Muscle of arm (tissue), 12 donors: ENCODE results near the gene PMFBP1. TPM values are rescaled to one million over a fixed set of nuclear protein-coding genes. Genes with fewer than 3 reads are reported as not detected.

Source experiments
- DNase-seq: peaks from one replicate; pipeline ENCODE4 v3.0.0-alpha.2; 2013
- polyA plus RNA-seq, 12 donors: library from polyadenylated mRNA; unstranded; fragments of 120-200 nt; gene quantifications; one replicate each; pipeline ENCODE4 v1.2.1, GENCODE V29; 2013; ENCODE audit not compliant: insufficient read length in 12 of 12

PMFBP1 gene
- polyA plus RNA-seq, 12 donors = 0.58 to 5.0 (median 1.9) TPM; not detected in 2

DNA sequence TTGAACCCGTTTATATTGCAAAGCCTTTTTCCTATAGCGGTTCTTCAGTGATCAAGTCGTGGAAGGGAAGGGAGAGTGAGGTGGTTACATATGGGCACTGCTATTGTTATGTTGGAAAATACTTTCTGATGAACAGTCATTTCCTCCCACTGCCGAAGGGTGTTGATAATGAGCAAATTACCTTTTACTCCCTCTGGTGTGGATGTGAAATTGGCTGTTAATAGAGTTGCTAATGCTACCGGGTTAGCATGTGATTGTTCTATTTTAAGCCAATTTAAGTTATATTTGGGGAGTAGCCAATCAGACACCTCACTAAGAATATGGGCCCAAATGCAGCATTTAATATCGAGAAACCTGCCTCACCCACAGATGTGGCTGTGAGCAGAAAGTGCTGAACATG is 15.6 kb upstream of the PMFBP1 start:
- no peak for DNase-seq

DNA sequence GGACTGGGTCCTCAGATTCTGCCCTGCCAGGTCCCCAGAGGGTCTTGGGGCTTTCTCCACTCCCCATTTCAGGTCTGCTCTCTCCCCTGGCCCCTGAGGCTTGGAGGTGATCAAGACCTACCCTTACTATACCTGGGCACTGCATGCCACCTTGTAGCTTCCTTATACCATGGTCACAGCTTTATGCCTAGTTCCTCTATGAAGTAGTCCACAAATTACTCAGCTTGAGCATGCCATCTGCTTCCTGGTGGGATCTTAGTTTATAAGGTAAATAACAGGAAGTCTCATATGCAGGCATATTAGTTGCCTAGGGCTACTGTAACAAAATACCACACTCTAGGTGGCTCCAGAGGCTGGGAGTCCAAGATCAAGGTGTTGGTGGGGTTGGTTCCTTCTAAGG is 11.0 kb upstream of the PMFBP1 start:
- DNase-seq = no peak

DNA sequence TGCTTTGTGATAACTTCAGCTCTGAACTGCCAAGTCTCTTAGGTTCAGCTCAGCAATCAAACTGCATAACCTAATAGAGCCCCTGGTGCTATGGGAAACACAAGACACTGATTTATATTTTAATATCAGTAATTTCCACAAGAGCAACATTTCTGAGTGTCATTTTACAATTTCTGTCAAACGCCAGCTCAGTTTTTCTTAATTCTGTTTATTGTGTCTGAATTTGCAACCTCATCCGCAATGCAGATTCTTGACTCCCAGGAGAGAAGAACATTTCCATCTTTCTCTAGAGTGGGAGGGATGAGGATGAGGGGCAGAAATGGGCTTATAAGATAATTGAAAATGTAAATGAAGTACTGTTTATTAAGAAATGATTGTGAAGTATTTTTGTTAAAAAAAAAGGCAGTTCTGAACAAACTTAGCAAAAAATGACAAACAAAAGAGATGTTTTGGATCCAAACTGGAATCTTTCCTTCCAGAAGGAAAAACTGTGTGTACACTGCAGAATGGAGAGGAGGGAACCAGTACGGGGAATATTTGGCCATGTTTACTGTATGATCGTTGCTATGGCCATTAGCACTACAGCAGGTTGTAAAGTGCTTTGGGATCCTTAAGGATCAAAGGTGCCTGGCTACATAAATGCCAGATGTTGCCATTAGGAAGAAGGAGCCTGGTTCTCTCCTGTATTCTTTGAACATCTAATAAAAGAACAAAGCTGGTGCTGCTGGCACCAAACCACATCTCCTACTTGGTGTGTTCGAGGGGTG is 7.4 kb upstream of the PMFBP1 start:
- DNase-seq = peak; percentile 48

DNA sequence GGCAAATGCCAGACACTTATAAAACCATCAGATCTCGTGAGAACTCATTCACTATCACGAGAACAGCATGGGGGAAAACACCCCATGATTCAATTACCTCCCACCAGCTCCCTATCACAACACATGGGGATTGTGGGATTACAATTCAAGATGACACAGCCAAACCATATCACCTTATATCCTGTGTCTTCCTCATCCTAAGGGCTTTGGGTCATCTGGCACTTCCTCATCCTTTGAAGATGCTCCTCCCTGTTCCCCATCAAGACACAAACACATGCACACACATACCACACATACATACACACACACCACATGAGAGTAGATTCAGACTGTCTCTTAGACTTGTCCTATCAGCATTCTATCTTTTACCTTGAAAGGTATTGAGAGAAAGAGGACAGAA is 2.8 kb upstream of the PMFBP1 start:
- no peak for DNase-seq

DNA sequence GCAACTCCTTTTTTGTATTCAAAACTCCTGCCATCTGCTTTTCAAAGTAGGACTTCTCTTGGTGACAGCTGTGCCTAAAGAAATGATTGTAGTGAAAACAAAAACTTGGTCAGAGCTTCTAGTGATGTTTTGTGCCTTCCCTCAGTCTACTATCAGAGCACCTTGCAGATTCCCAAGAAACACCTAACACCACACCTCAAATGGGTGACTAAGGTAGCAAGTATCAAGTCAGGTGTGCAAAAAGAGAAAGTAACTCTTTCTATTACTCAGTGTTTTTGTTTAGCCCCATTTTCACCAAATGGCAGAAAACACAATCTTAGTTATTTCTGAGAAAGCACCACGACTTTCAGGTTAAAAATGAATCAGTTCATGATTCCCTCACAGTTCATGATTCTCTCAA is 2.0 kb upstream of the PMFBP1 start:
- DNase-seq = no peak

DNA sequence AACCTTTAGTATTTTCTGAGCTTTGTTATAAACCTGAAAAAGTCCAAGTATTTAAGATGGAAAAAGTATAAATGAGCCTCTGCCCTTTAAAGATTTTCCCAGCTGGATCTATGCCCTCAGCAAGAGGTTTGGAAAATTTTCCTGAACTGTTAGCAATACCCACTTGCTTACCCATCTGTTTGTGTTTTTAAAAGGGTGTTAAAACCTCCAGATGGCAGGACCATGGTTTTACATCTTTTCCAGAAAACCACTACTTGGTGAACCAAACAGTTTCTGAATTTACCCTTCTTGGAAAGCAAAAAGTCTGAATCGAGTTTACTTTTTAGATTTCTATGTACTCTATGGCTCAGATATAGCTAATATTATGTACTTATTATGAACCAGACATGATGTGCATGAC is 719 bp downstream of the PMFBP1 start:
- DNase-seq = no peak

DNA sequence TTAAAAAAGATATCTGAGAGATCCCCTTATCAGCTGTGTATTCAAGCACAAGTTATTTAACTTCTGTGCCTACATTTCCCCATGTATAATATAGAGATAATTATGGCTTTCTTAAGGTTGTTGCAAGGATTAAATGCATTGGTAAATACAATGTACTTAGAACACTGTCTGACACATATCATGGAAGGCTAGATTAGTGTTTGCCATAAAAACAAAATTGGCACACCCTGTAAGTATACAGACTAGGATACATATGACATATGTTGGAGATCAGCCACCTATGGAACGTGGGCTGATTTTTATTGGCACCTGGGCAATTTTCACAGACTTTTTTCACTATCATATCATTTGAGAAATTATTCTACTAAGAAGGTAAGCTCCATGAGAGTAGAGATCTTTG is 2.2 kb downstream of the PMFBP1 start:
- no peak for DNase-seq

DNA sequence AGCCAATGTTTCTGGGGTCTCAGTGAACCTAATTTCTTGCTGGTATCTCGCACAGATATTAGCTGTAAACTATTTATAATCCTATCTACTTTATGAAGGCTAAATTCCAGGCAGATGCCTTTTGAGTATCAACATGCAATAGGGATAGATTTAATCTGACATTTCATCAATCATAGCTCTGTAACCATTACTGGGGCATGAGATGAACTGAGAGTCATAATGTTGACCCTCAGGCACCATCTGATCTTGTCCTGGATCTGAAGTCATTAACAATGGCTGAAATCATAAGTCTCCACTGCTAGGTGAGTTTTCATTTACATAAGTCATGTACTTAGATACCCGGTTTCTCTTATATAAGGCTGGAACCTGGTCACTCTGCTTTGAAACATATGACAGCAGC is 3.6 kb downstream of the PMFBP1 start:
- DNase-seq = no peak

DNA sequence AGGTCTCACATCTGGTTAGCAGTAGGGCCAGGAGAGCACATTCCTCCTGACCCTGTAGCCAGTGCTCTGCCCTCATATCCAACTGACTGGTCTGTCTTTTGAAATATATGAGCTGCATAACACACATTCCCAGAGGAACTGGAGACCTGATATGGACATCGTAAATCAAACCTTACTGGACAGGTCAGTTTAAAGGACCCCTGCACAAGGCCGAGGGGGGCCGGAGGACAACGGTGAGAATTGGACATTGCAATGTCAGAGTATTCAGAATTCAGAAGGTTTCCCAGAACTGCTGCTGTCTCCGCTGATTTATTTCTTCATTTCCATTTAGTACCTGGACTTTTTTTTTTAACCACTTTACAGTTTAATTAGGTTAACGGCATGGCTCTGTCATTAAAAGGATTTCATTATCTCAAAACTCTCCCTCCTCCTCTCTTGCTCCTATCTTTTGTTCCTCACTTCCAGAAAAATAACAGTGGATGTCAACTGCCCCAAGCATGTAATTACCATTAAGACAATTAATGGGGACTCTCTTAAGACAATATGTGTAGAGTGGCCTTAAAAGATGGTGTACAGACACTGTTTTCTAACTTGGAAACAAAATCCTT is 4.9 kb downstream of the PMFBP1 start:
- DNase-seq = no peak

DNA sequence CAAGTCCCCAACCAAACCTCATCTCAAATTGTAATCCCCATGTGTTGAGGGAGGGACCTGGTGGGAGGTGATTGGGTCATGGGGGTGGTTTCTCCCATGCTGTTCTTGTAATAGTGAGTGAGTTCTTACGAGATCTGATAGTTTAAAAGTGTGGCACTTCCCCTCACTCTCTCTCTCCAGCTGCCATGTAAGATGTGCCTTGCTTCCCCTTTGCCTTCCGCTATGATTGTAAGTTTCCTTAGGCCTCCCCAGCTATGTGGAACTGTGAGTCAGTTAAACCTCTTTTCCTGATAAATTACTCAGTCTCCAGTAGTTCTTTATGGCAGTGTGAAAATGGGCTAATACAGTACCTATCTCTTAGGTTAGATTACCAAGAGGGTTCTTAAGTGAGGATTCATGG is 5.8 kb downstream of the PMFBP1 start:
- no peak for DNase-seq

DNA sequence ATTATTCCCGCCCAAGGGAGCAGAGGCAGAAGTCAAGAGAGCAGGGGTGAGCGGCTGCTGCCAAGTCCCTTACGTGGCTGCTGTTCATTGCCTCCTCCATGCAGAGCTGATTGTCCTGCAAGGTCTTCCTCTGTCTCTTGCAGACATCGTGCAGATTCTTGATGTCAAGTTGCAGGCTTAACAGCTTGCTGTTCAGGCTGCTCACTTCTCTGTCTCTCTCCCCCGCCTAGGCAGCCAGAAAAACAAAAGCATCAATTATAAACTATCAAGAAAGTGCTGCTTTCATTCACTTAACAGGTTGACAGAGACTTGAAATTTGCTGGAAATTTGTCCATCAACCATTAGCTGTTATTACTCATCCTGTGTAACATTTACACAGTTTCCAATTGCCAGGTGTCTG is 7.3 kb downstream of the PMFBP1 start:
- DNase-seq = no peak

DNA sequence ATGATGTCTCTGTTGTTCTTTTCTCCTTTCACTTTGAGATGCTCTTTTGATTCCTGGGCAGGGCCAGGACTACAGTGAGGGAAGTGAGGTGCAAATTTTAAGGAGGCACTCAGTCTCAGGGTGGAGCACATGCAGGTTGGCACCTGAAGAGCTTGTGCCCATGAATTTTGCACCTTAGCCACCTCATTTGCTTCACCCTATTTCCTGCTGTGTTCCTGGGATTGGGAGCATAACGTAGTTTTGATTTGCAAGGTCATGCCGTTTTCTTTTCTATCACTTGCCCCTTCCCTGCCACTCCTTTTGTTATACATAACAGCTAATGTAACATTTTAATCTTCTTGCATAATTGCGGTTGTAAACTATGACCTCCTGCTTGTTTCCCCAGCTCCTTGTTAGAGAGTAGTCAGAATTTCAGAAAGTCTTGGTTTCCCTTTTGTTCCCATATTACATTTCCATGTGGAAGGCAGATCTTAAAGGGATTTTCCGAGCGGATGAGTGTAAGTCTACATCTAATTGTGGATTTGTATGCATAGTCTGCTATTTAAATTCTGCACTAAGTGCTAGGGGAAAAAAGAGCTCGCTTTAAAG is 9.8 kb downstream of the PMFBP1 start:
- DNase-seq = no peak

DNA sequence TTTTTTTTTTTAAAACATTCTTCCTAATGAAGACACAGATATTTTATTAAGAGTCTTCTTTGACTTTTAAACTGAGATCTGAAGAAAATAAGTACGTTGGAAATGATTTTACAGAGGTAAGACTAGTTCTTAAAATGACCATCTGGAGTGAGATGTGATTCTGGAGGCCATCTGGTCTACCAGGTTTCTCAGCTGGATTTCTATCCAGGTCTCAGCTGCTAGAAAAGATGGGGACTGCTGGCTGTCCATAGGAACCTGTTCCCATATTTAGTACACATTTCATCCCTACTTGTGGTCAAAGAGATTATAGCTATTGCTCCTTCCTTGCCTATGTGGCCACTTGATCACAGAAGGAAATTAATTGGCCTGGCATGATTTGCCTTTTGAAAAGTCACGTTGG is 12.2 kb downstream of the PMFBP1 start:
- no peak for DNase-seq

DNA sequence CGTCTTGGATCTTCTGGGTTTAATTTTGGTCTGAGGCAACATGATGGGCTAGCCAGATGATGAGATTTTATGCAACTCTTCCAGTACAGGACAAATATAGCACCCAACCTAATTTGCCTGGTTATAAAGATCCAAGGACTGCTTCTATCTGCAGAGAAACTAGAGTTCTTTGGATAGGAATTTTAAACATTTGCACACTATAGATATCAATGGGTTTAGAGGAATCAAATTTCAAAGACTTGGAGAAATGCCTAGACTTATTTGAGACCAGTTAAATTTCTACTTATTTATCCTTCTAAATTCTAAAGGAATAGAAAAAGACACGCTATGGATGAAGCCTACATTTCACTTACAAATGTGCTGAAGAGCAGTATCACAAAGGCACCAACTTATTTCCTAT is 12.6 kb downstream of the PMFBP1 start:
- DNase-seq = no peak

DNA sequence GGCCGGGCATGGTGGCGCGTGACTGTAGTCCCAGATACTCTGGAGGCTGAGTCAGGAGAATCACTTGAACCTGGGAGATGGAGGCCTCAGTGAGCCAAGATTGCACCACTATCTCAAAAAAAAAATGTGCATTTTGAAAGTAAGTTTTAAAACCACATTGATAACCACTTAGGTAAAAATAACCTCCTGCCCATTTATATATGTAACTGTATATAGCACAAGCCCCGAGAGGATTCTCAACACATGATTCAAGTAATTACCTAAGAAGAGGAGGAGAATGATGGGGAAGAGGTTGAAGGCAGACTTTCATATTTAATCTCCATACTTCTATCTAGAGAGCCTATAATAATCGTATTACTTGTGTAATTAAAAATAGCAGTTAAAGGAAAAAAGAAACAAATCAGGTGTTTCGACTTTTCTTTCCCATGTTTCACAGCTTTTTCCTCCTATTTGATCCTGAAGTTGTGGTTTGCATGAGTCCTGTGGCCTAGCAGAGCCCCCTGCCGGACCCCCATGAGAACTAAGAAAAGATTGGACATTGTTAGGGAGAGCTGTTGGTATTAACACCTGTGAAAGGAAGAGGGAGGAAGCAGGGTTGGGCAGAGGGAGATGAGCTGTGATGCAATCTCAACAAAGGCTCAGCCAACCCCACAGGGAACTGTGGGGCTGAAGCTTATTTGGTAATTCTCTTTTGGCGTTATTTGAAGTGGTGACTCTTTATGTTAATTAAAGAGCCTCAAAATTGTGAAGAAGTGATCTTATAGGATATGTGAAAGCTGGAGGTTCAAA is 22.1 kb downstream of the PMFBP1 start:
- DNase-seq = no peak

DNA sequence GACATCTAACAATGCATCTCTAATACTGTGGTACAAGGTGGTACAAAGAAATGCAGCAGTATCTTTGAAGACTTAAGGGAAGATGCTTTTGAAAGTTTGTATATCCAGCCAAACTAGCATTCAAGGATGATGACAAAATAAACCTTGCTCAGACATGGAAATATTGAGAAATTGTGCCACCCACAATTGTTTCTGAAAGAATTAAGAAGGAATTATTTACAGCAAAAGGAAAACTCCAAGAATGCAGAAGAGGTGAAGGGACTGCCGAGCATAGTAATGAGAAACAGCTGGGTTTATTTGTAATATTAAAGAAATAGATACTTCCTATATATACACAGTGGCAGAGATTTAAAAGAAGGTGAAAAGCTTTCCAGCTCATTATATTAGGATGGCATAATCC is 29.5 kb downstream of the PMFBP1 start:
- no peak for DNase-seq

DNA sequence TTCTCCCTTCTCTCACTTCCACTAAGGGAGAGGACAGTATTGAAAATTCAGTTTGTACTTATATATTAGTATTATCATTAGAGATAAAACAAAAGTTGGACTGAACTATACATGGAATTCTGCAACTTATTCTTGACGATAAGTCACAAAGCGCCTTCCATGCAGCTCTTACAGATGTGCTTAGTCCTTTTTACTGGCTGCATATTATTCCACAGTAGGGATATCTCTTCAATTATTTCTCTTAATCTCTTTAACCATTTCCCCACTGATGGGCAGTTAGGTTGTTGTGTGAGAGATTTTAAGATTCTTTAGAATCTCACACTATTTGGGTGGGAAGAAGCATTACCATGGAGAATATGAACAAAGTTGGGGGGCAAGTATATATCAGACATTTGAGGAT is 32.0 kb downstream of the PMFBP1 start:
- no peak for DNase-seq

DNA sequence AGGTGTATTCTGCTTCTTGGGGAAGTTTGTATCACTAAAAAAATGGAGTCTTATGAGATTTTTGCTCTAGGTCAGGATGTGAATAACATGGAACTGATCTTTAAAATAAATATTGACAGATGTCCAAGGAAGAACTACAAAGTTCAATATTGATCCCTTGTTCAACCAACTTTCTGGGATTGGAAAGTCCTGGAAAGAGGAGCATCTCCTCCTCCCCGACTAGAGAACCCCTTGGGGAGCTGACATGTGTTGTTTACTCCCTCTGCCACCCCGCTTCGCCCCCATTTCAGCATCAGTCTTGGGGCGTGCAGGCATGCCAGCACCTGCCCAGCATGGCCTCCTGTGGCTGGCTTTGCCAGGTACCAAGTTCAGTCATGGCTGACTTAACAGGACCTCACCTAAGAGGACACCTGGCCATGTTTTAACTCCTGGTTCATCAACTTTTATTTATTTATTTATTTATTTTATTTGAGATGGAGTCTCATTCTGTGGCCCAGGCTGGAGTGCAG is 33.8 kb downstream of the PMFBP1 start:
- DNase-seq = no peak

DNA sequence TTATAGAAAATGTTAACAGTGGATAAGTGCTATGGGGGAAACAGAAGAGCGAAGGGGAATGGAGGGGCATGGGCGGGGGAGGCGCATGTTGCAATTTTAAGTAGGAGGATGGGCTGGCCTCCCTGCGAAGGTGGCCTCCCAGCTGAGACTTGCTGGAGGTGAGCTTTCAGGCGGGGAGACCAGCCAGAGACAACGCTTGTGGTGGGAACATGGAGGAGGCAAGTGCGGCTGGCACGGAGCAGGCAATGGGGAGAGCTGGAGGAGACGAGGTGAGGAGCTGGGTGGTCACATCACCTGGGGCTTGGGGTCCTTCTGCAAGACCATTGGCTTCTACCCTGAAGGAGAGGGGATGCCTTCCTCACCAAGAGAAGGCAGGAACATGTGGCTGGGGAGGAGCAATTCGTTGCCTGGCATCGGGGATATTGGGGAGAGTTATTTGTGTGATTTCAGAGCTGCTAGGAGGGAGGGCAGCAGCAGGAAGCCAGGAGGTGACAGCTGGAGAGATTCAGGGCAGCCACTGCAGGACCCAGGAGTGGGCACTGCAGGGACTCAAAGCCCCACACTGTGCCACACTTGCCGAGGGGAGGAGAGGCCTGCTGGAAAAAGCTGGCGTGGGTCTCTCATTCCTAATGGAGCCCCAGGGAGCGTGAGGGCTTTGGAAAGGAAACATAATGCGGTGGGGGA is 34.4 kb downstream of the PMFBP1 start:
- DNase-seq = no peak

DNA sequence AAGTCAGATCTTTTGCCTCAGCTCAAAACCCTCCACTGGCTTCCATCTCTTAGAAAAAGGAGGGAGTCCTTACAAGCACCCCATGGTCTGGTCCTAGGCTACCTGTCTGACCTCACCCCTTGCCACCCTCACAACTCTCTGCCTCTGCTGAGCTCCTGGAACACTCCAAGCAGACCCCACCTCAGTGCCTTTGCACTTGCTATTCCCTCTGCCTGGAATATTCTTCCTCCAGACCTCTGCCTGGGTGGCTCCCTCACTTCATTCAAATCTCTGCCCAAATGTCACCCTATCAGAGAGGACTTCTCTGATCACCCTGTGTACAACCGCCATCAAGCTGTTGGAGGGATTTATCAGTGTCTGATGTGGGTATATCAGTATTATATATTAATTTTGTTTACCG is 37.4 kb downstream of the PMFBP1 start:
- DNase-seq = no peak

DNA sequence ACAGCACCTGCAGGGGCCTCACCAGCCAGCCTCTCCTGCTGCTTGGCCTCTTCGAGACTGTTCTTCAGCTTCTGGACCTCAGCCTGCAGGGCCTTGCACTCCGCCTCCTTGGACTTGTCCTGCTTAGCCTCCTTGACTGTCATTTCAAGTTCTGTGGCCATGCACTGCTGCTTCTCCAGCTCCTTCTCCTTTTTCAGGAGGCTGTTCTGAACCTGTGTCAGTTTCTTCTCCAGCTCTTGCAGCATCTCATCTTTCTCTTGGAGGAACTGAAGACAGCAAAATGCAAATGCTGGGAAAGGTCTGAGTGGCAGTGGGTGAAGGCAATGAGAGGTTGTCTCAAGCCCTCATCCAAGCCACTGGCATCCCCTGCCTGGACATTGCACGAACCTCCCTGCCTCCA is 39.2 kb downstream of the PMFBP1 start:
- no peak for DNase-seq

DNA sequence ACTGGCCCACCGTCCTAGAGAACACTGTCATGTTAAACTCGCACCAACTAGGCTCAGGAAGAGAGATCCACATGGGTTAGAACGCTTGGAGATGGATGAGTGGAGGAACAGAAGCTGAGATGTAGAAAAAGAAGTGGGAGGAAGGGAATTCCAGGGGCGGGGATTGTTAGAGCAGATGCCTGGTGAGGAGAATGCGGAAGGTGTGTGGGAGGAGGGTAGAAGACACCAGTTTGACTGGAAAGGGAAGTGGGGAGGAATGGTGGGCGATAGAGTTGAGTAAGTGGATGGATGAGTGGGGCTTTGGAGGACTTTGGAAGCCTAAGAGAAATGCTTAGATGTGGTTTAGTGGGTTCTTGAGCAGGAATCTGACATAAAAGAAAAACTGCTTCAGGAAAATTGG is 40.9 kb downstream of the PMFBP1 start:
- DNase-seq = no peak
